K562 (cell line): Measurements from ENCODE around the gene KCND3. TPM values are rescaled to one million over a fixed set of nuclear protein-coding genes. Genes with fewer than 3 reads are reported as not detected.
A peak's percentile ranks its signal among the peaks of the same experiment; 100 is the strongest.

ENCODE experiments used
- CXXC5 ChIP-seq: fragments of 250-450 bp; sonication (Bioruptor Pico); IDR thresholded peaks from 2 replicates; pipeline ENCODE4 v1.8.0; 2022; ENCODE audit warnings: inconsistent platforms, mild to moderate bottlenecking, moderate library complexity
- DMBX1 ChIP-seq: fragments of 250-450 bp; sonication (Bioruptor Pico); IDR thresholded peaks from 2 replicates; pipeline ENCODE4 v1.8.0; 2022; ENCODE audit warnings: inconsistent platforms, mild to moderate bottlenecking, moderate library complexity, borderline replicate concordance
- FOXO4 ChIP-seq: fragments of 450-650 bp; formaldehyde crosslinking; IDR thresholded peaks from 2 replicates; pipeline ENCODE4 v1.4.0; 2020; ENCODE audit warnings: mild to moderate bottlenecking, moderate library complexity
- GABPB1 ChIP-seq: sonication (generic); formaldehyde crosslinking; IDR thresholded peaks from 2 replicates; pipeline ENCODE4 v1.8.0; 2022; ENCODE audit warnings: mild to moderate bottlenecking, missing genetic modification reagents
- HMBOX1 ChIP-seq: sonication (generic); IDR thresholded peaks from 2 replicates; pipeline ENCODE4 v1.6.1; 2016
- KDM5B ChIP-seq: fragments of 200-600 bp; sonication (generic); IDR thresholded peaks from 2 replicates; pipeline ENCODE4 v1.6.1; 2012; ENCODE audit warnings: low read depth, mild to moderate bottlenecking, moderate library complexity, low read length, control low read depth, inconsistent platforms; ENCODE audit not compliant: insufficient replicate concordance
- KLF13 ChIP-seq: fragments of 450-650 bp; IDR thresholded peaks from 2 replicates; pipeline ENCODE4 v1.6.1; 2016; ENCODE audit warnings: missing genetic modification characterization, low read depth, mild to moderate bottlenecking, missing compliant biosample characterization, moderate library complexity, borderline replicate concordance
- MITF ChIP-seq: IDR thresholded peaks from 2 replicates; pipeline ENCODE4 v1.6.1; 2014; ENCODE audit warnings: antibody characterized with exemption
- MTF1 ChIP-seq: fragments of 250-450 bp; sonication (Bioruptor Pico); IDR thresholded peaks from 2 replicates; pipeline ENCODE4 v1.9.0; 2021; ENCODE audit warnings: moderate library complexity, mild to moderate bottlenecking, inconsistent platforms, borderline replicate concordance
- NCOA1 ChIP-seq: fragments of 450-650 bp; IDR thresholded peaks from 2 replicates; pipeline ENCODE4 v1.6.1; 2016; ENCODE audit warnings: low read depth
- NFIC ChIP-seq: fragments of 450-650 bp; IDR thresholded peaks from 2 replicates; pipeline ENCODE4 v1.6.1; 2017; ENCODE audit warnings: mild to moderate bottlenecking, inconsistent platforms
- RBBP5 ChIP-seq: fragments of 200-600 bp; sonication (generic); IDR thresholded peaks from 2 replicates; pipeline ENCODE4 v1.6.1; 2012; ENCODE audit warnings: borderline replicate concordance, mild to moderate bottlenecking, low read length, control low read depth, inconsistent platforms; ENCODE audit not compliant: insufficient read depth, poor library complexity, severe bottlenecking
- SIN3B ChIP-seq: fragments of 450-650 bp; IDR thresholded peaks from 2 replicates; pipeline ENCODE4 v1.6.1; 2017; ENCODE audit warnings: low read depth, mild to moderate bottlenecking, moderate library complexity
- SLC30A9 ChIP-seq: fragments of 250-450 bp; sonication (Bioruptor Pico); IDR thresholded peaks from 2 replicates; pipeline ENCODE4 v1.8.0; 2022; ENCODE audit warnings: mild to moderate bottlenecking, moderate library complexity
- SMAD2 ChIP-seq: fragments of 150-350 bp; IDR thresholded peaks from 2 replicates; pipeline ENCODE4 v1.6.1; 2014; ENCODE audit warnings: low read depth, mild to moderate bottlenecking, low read length
- SRSF1 ChIP-seq: fragments of 200-400 bp; formaldehyde crosslinking; IDR thresholded peaks from 2 replicates; pipeline ENCODE4 v1.6.1; 2017; ENCODE audit warnings: mild to moderate bottlenecking, low read depth, low read length, moderate library complexity
- SUPT5H ChIP-seq: fragments of 450-650 bp; IDR thresholded peaks from 2 replicates; pipeline ENCODE4 v1.6.1; 2016
- USF1 ChIP-seq: sonication (generic); formaldehyde crosslinking; IDR thresholded peaks from 2 replicates; pipeline ENCODE4 v1.9.0; 2022; ENCODE audit warnings: mild to moderate bottlenecking, missing genetic modification reagents
- WHSC1 ChIP-seq: IDR thresholded peaks from one replicate; pipeline ENCODE4 v1.6.1; 2012; ENCODE audit warnings: low read length, control low read depth, inconsistent platforms
- ZKSCAN3 ChIP-seq: fragments of 250-450 bp; sonication (Bioruptor Pico); IDR thresholded peaks from 2 replicates; pipeline ENCODE4 v1.4.0; 2020
- ZNF41 ChIP-seq: fragments of 250-450 bp; sonication (Bioruptor Pico); conservative IDR thresholded peaks from 2 replicates; pipeline ENCODE4 v1.4.0; 2020; ENCODE audit warnings: mild to moderate bottlenecking
- ZNF766 ChIP-seq: fragments of 200-800 bp; sonication (Bioruptor generic); conservative IDR thresholded peaks from 2 replicates; pipeline ENCODE4 v1.6.1; 2016; ENCODE audit warnings: missing genetic modification characterization, missing compliant biosample characterization
- polyA plus RNA-seq, 8 experiments: library from polyadenylated mRNA; depleted of rRNA in 4 of 8; stranded (reverse) in 5 of 8; unstranded in 3 of 8; fragments of >200 nt; fragmentation: Nextera tagmentation in 2 of 8; fragmentation: Illumina TruSeq in 1 of 8; extraction: Ambion mirVana in 2 of 8; extraction: Trizol in 1 of 8; gene quantifications; 2 replicates each; pipeline versions ENCODE4 v1.2.1 to v1.2.3, GENCODE V29; 2011 to 2014; ENCODE audit warnings: inconsistent platforms in 1 of 8, missing spikeins in 1 of 8
- total RNA-seq, 7 experiments: library from RNA; depleted of rRNA in 6 of 7; stranded (reverse); fragments of >200 nt in 6 of 7; fragmentation: Illumina TruSeq in 2 of 7; extraction: Trizol in 2 of 7; gene quantifications; 2 replicates each; pipeline versions ENCODE4 v1.2.1 to v1.2.3, GENCODE V29; 2011 to 2021; ENCODE audit warnings: low replicate concordance in 1 of 7

Gene KCND3
- total and polyA plus RNA-seq, 9 of the 15 experiments (the other 6 are each of a cell fraction or from before 2014, with no cell fraction given), result not detected

DNA sequence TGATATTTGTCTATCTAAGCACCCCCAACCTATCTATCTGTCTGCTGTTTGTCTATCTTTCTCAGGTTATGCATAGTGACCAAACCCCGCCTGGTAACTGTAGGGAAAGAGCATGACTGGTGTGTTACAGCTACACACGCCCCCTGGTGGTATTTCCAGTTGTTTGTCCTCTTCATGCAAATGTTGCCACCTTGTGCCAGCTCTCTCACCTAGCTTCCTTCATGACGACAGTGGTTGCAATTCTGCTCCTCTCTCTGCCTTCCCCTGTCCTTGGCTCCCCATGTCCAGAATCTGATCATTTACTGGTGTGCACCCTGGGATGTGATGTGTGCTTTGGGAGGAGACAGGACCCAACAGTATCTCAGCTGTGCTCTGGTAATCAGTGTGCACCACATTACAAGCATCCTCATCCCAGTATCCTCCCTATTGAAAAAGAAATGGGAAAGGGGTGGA lies 242.2 kb downstream of the KCND3 start (continued):
- TF ChIP-seq DMBX1 (CRISPR knock-in tag), result 0 out of 2 replicates have a peak, but pooled peaks have one; percentile 37
- TF ChIP-seq ZKSCAN3 (CRISPR knock-in tag), result no peak
- no peak for TF ChIP-seq KLF13 (tag)
- no peak for TF ChIP-seq FOXO4 (CRISPR knock-in tag)
- TF ChIP-seq ZNF766 (CRISPR knock-in tag), result no peak
- peak; percentile 34; the same call in 1 of the 2 replicates for TF ChIP-seq NFIC
- TF ChIP-seq KDM5B, result no peak
- no peak for TF ChIP-seq MTF1 (CRISPR knock-in tag)
- TF ChIP-seq HMBOX1, result 0 out of 2 replicates have a peak, but pooled peaks have one; percentile 36
- no peak for TF ChIP-seq NCOA1
- TF ChIP-seq MITF, result no peak
- no peak for TF ChIP-seq SUPT5H
- no peak for TF ChIP-seq USF1
- no peak for TF ChIP-seq RBBP5
- TF ChIP-seq SRSF1, result no peak
- TF ChIP-seq CXXC5 (CRISPR knock-in tag), result no peak
- TF ChIP-seq WHSC1, result no peak
- TF ChIP-seq SLC30A9, result no peak
- TF ChIP-seq SIN3B, result no peak
- no peak for TF ChIP-seq SMAD2
- TF ChIP-seq GABPB1 (CRISPR knock-in tag), result peak; percentile 55; the same call in 1 of the 2 replicates
- no peak for TF ChIP-seq ZNF41 (CRISPR knock-in tag)
